GM12875 (cell line): ENCODE data around the gene SMIM35.

Source experiments
- H3K4me3 ChIP-seq: one replicate; pipeline ENCODE4 v1.5.1; 2011; ENCODE audit warnings: low read depth, low read length, control low read depth
- CTCF ChIP-seq: IDR thresholded peaks from 2 replicates; pipeline ENCODE4 v1.5.1; 2011; ENCODE audit warnings: low read depth, mild to moderate bottlenecking, control low read depth, inconsistent platforms, low read length, moderate library complexity, borderline replicate concordance; ENCODE audit not compliant: insufficient read depth

The SMIM35 gene

GRCh38 chr11:117972629-117973502 lies 113.9 kb downstream of the SMIM35 start:
- H3K4me3 ChIP-seq: no peak overlapping the region
- no peak for TF ChIP-seq CTCF

GRCh38 chr11:117972044-117972443 lies 114.7 kb downstream of the SMIM35 start:
- no peak for TF ChIP-seq CTCF
- no peak overlapping the region for H3K4me3 ChIP-seq

- H3K4me3 ChIP-seq: no peak overlapping the region
- no peak for TF ChIP-seq CTCF
Observed at GRCh38 chr11:117970400-117971024, 116.3 kb downstream of the SMIM35 start.

DNA sequence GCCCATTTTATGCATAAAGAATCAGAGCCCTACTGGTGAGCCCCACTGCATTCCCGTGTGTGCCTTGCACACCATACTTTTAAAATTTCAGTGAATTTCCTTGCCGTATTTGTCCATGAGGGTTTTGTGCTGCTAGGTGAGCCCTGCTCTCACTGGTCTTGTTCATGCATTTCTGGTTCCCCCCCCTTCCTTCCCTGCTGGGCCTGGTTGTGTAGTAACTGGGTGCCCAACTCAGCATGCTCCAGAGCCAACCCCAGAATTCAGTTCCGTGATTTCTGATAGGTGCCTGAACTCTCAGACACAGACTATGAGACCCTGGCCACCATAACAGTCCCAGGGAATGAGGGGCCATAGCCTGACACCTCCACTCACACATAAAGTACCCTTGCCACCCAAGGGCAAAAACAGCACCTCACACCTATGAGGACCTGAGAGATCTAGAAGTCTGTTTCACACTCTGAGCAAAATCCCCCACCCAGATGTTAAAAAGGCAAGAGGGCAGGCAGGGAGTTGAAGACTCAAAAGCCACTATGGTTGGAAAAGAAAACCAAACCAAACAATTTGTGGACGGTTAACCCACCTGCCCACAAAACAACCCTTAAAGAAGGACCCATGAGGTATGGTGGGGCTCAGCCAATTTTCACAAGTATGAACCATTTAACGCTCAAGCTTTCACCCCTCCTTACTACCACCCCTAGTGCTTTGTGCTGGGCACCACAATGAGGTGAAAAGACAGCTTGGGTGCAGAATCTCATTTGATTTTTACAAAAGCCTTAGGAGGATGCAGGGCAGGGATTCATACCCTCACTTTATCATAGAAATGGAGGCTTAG lies 117.4 kb downstream of the SMIM35 start:
- no peak for TF ChIP-seq CTCF
- H3K4me3 ChIP-seq: no peak overlapping the region

- no peak for TF ChIP-seq CTCF
- H3K4me3 ChIP-seq: no peak overlapping the region
Observed at GRCh38 chr11:117966908-117967307, 119.9 kb downstream of the SMIM35 start.

GRCh38 chr11:117962826-117963225 lies 123.9 kb downstream of the SMIM35 start:
- H3K4me3 ChIP-seq: no peak overlapping the region
- TF ChIP-seq CTCF: no peak
